Liver (tissue), 9 donors: Measurements from ENCODE around the gene ZNF32. TPM values are rescaled to one million over a fixed set of nuclear protein-coding genes. Genes with fewer than 3 reads are reported as not detected.

ENCODE experiments used
- DNase-seq: peaks from one replicate; pipeline ENCODE4 v3.0.0-alpha.2; 2017; ENCODE audit warnings: low spot score
- H3K27ac ChIP-seq, 2 donors: one replicate each; pipeline ENCODE4 v1.7.0; 2013; ENCODE audit warnings: inconsistent platforms in 2 of 2, low read length in 2 of 2, control low read depth in 1 of 2, low read depth in 1 of 2, mild to moderate bottlenecking in 1 of 2
- H3K27me3 ChIP-seq, 4 donors: one replicate each; pipeline versions ENCODE4 v1.6.1 to v1.7.0; 2013; ENCODE audit warnings: low read length in 3 of 4, inconsistent platforms in 1 of 4, mild to moderate bottlenecking in 1 of 4, moderate library complexity in 1 of 4; ENCODE audit not compliant: control insufficient read depth in 4 of 4, insufficient read depth in 4 of 4
- H3K36me3 ChIP-seq, 4 donors: one replicate each; pipeline versions ENCODE4 v1.6.1 to v1.7.0; 2013; ENCODE audit warnings: low read length in 3 of 4, mild to moderate bottlenecking in 3 of 4, low read depth in 1 of 4, moderate library complexity in 1 of 4; ENCODE audit not compliant: control insufficient read depth in 4 of 4, insufficient read depth in 3 of 4
- H3K4me1 ChIP-seq, 4 donors: one replicate each; pipeline versions ENCODE4 v1.6.1 to v1.7.0; 2013; ENCODE audit warnings: low read length in 3 of 4, mild to moderate bottlenecking in 3 of 4, moderate library complexity in 1 of 4; ENCODE audit not compliant: control insufficient read depth in 4 of 4, insufficient read depth in 4 of 4
- H3K4me3 ChIP-seq, 3 donors: one replicate each; pipeline versions ENCODE4 v1.6.1 to v1.7.0; 2013; ENCODE audit warnings: low read length in 3 of 3, control low read depth in 1 of 3, low read depth in 1 of 3, mild to moderate bottlenecking in 1 of 3
- H3K9ac ChIP-seq, 2 donors: one replicate each; pipeline ENCODE4 v1.7.0; 2013; ENCODE audit warnings: low read length in 2 of 2, mild to moderate bottlenecking in 2 of 2, moderate library complexity in 2 of 2, control low read depth in 1 of 2, low read depth in 1 of 2
- H3K9me3 ChIP-seq, 4 donors: one replicate each; pipeline versions ENCODE4 v1.6.1 to v1.7.0; 2013; ENCODE audit warnings: low read length in 3 of 4; ENCODE audit not compliant: control insufficient read depth in 4 of 4
- EGR1 ChIP-seq, 2 donors: IDR thresholded peaks; 2 replicates each; pipeline ENCODE4 v1.6.1; 2016 to 2018; ENCODE audit warnings: antibody characterized with exemption in 2 of 2, low read depth in 2 of 2
- FOXA1 ChIP-seq: IDR thresholded peaks from 2 replicates; pipeline ENCODE4 v1.6.1; 2016; ENCODE audit warnings: antibody characterized with exemption
- FOXA2 ChIP-seq: IDR thresholded peaks from 2 replicates; pipeline ENCODE4 v1.6.1; 2016; ENCODE audit warnings: antibody characterized with exemption
- GABPA ChIP-seq, 2 donors: IDR thresholded peaks in 1 of 2; conservative IDR thresholded peaks in 1 of 2; 2 replicates each; pipeline ENCODE4 v1.6.1; 2016; ENCODE audit warnings: antibody characterized with exemption in 2 of 2, mild to moderate bottlenecking in 1 of 2, moderate library complexity in 1 of 2
- HNF4A ChIP-seq, 2 donors: conservative IDR thresholded peaks; 2 replicates each; pipeline ENCODE4 v1.6.1; 2016; ENCODE audit warnings: antibody characterized with exemption in 2 of 2, mild to moderate bottlenecking in 2 of 2
- HNF4G ChIP-seq: IDR thresholded peaks from 2 replicates; pipeline ENCODE4 v1.6.1; 2016; ENCODE audit warnings: antibody characterized with exemption
- JUND ChIP-seq, 2 donors: IDR thresholded peaks; 2 replicates each; pipeline ENCODE4 v1.6.1; 2016; ENCODE audit warnings: antibody characterized with exemption in 2 of 2
- NR2F2 ChIP-seq: IDR thresholded peaks from 2 replicates; pipeline ENCODE4 v1.6.1; 2016; ENCODE audit warnings: antibody characterized with exemption
- RAD21 ChIP-seq, 2 donors: IDR thresholded peaks; 2 replicates each; pipeline ENCODE4 v1.6.1; 2016; ENCODE audit warnings: antibody characterized with exemption in 2 of 2, mild to moderate bottlenecking in 2 of 2
- RXRA ChIP-seq, 2 donors: IDR thresholded peaks; 2 replicates each; pipeline ENCODE4 v1.6.1; 2017 to 2018; ENCODE audit warnings: antibody characterized with exemption in 2 of 2, mild to moderate bottlenecking in 1 of 2
- SP1 ChIP-seq: IDR thresholded peaks from 2 replicates; pipeline ENCODE4 v1.6.1; 2018; ENCODE audit warnings: antibody characterized with exemption, mild to moderate bottlenecking
- TAF1 ChIP-seq: conservative IDR thresholded peaks from 2 replicates; pipeline ENCODE4 v1.6.1; 2016; ENCODE audit warnings: antibody characterized with exemption, mild to moderate bottlenecking
- YY1 ChIP-seq: IDR thresholded peaks from 2 replicates; pipeline ENCODE4 v1.6.1; 2016; ENCODE audit warnings: antibody characterized with exemption, mild to moderate bottlenecking
- whole genome bisulfite sequencing: extraction: QIAGEN DNeasy Blood & Tissue Kit; methylation state at CpG from one replicate; pipeline ENCODE4 v1.1.7; 2013; 5-methylcytosine and 5-hydroxymethylcytosine counted together
- polyA plus RNA-seq, 2 donors: library from polyadenylated mRNA; stranded (reverse) in 1 of 2; unstranded in 1 of 2; fragments of 200-250 nt in 1 of 2; fragments of >200 nt in 1 of 2; fragmentation: Nextera tagmentation in 1 of 2; extraction: Ambion mirVana in 1 of 2; gene quantifications; one replicate each; pipeline versions ENCODE4 v1.2.1 to v1.2.3, GENCODE V29; 2013 to 2015
- total RNA-seq, 2 donors: library from RNA; depleted of rRNA; stranded (reverse); fragments of >200 nt; gene quantifications; one replicate each; pipeline ENCODE4 v1.2.3, GENCODE V29; 2014
- TF ChIP-seq, protein P1 (sequence below): IDR thresholded peaks from 2 replicates; pipeline ENCODE4 v1.6.1; 2016; ENCODE audit warnings: antibody characterized with exemption
- TF ChIP-seq, protein P2 (sequence below): fragments of 150-350 bp; IDR thresholded peaks from 2 replicates; pipeline ENCODE4 v1.5.1; 2017; ENCODE audit warnings: improper control_type of control experiment, low read depth, low read length; ENCODE audit not compliant: missing input control
- TF ChIP-seq, protein P3 (sequence below): IDR thresholded peaks from 2 replicates; pipeline ENCODE4 v1.6.1; 2016; ENCODE audit warnings: antibody characterized with exemption, mild to moderate bottlenecking
- TF ChIP-seq, protein P4 (sequence below): IDR thresholded peaks from 2 replicates; pipeline ENCODE4 v1.6.1; 2016; ENCODE audit warnings: antibody characterized with exemption
- TF ChIP-seq, protein P5 (sequence below): IDR thresholded peaks from 2 replicates; pipeline ENCODE4 v1.6.1; 2016; ENCODE audit warnings: antibody characterized with exemption
- donor health status: healthy.
- donor health status: healthy.
- donor health status: healthy.
- donor health status: healthy.
- donor health status: healthy.

The ZNF32 gene
- total and polyA plus RNA-seq, 4 donors, result 6.5 to 19.9 (median 12.5) TPM

DNA sequence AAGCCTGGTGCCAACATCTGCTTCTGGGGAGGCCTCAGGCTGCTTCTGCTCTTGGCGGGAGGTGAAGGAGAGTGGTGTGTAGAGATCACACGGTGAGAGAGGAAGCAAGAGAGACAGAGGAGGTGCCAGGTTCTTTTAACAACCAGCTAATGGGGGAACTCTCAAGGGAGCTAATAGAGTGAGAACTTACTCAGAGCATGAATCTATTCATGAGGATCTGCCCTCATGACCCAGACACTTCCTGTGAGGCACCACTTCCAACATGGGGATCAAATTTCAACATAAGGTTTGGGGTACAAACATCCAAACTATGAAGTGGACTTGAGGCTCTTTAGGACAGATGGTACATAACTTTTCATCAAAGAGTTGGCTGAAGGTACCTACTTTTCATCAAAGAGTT, 5.1 kb upstream of the ZNF32 start (continued):
- no peak for TF ChIP-seq NR2F2

DNA sequence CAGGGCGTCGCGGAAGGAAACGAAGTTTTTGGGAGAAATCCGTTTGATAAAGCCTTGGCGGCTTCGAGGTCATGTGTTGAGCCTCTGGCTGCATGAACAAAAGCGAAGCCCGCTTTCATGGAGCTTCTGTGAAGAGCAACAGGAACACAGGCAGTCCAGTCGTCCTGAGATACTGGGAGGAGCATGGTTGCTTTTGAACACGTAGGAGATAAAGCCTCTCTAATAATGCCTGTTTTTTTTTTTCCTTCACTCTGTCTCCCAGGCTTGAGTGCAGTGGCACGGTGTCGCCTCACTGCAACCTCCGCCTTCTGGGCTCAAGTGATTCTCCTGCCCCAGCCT, 473 bp upstream of the ZNF32 start:
- H3K4me1 ChIP-seq, result peaks cover 2 to 9% (median 3%) of the 10 kb centered on the region in 4 donors
- H3K36me3 ChIP-seq, result peaks cover 10 to 22% (median 20%) of the 10 kb centered on the region in 4 donors
- no peak for TF ChIP-seq JUND (IDR thresholded peaks at IDR 0.05)
- TF ChIP-seq HNF4A (conservative IDR thresholded peaks at IDR 0.05), result no peak
- H3K4me3 ChIP-seq, result peak overlapping the region; percentile 14 to 93 (median 88)
- no peak for DNase-seq
- 26% methylated on average over 14 of the region's 14 CpGs for WGBS
- no peaks in the 10 kb centered on the region for H3K27me3 ChIP-seq
- H3K9ac ChIP-seq, result peak overlapping the region in 1 of 2 donors; percentile 80
- peaks cover 19 to 29% (median 23%) of the 10 kb centered on the region in 4 donors for H3K9me3 ChIP-seq
- peak overlapping the region in 1 of 2 donors; percentile 78 for H3K27ac ChIP-seq

DNA sequence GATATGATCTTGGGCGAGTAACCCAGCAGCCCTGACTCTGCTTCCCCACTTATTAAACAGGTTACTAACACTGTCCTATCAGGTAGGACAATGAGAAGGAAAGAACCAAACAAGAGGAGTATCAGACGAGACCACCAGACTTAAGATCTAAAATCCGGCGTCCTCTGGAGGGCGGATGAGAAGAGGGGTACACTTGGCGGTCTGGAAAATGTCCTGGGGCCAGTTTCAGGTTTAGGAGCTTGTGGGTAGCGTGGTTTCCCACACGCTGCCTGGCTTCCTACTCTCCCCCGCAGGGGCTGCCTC, 635 bp downstream of the ZNF32 start:
- Histone ChIP-seq H3K27ac (peak overlapping the region in 1 of 2 donors; percentile 78), H3K4me1 (peaks cover 2 to 9% (median 3%) of the 10 kb centered on the region in 4 donors), H3K4me3 (peak overlapping the region; percentile 14 to 93 (median 88)), H3K9ac (peak overlapping the region; percentile 56 to 80), H3K27me3 (no peaks in the 10 kb centered on the region), H3K9me3 (peaks cover 25 to 40% (median 34%) of the 10 kb centered on the region in 4 donors), H3K36me3 (peaks cover 14 to 33% (median 30%) of the 10 kb centered on the region in 4 donors)
- WGBS, result 52% methylated on average over 9 of the region's 9 CpGs
- TF ChIP-seq RAD21 (IDR thresholded peaks at IDR 0.05) (no peak), SP1 (no peak), HNF4A (conservative IDR thresholded peaks at IDR 0.05) (no peak), YY1 (no peak), NR2F2 (no peak), HNF4G (no peak), TAF1 (no peak), EGR1 (IDR thresholded peaks at IDR 0.05; ENCODE audit: low read depth in 2 of 2) (no peak), GABPA (IDR thresholded peaks at IDR 0.05 in 1 of 2, conservative IDR thresholded peaks at IDR 0.05 in 1 of 2) (no peak), FOXA1 (no peak), FOXA2 (no peak), JUND (IDR thresholded peaks at IDR 0.05) (no peak), RXRA (IDR thresholded peaks at IDR 0.05) (no peak)
- TF ChIP-seq, protein P1, sequence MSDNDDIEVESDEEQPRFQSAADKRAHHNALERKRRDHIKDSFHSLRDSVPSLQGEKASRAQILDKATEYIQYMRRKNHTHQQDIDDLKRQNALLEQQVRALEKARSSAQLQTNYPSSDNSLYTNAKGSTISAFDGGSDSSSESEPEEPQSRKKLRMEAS, result no peak
- TF ChIP-seq, protein P2, sequence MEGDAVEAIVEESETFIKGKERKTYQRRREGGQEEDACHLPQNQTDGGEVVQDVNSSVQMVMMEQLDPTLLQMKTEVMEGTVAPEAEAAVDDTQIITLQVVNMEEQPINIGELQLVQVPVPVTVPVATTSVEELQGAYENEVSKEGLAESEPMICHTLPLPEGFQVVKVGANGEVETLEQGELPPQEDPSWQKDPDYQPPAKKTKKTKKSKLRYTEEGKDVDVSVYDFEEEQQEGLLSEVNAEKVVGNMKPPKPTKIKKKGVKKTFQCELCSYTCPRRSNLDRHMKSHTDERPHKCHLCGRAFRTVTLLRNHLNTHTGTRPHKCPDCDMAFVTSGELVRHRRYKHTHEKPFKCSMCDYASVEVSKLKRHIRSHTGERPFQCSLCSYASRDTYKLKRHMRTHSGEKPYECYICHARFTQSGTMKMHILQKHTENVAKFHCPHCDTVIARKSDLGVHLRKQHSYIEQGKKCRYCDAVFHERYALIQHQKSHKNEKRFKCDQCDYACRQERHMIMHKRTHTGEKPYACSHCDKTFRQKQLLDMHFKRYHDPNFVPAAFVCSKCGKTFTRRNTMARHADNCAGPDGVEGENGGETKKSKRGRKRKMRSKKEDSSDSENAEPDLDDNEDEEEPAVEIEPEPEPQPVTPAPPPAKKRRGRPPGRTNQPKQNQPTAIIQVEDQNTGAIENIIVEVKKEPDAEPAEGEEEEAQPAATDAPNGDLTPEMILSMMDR, result no peak
- TF ChIP-seq, protein P3, sequence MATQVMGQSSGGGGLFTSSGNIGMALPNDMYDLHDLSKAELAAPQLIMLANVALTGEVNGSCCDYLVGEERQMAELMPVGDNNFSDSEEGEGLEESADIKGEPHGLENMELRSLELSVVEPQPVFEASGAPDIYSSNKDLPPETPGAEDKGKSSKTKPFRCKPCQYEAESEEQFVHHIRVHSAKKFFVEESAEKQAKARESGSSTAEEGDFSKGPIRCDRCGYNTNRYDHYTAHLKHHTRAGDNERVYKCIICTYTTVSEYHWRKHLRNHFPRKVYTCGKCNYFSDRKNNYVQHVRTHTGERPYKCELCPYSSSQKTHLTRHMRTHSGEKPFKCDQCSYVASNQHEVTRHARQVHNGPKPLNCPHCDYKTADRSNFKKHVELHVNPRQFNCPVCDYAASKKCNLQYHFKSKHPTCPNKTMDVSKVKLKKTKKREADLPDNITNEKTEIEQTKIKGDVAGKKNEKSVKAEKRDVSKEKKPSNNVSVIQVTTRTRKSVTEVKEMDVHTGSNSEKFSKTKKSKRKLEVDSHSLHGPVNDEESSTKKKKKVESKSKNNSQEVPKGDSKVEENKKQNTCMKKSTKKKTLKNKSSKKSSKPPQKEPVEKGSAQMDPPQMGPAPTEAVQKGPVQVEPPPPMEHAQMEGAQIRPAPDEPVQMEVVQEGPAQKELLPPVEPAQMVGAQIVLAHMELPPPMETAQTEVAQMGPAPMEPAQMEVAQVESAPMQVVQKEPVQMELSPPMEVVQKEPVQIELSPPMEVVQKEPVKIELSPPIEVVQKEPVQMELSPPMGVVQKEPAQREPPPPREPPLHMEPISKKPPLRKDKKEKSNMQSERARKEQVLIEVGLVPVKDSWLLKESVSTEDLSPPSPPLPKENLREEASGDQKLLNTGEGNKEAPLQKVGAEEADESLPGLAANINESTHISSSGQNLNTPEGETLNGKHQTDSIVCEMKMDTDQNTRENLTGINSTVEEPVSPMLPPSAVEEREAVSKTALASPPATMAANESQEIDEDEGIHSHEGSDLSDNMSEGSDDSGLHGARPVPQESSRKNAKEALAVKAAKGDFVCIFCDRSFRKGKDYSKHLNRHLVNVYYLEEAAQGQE, result no peak
- TF ChIP-seq, protein P4, sequence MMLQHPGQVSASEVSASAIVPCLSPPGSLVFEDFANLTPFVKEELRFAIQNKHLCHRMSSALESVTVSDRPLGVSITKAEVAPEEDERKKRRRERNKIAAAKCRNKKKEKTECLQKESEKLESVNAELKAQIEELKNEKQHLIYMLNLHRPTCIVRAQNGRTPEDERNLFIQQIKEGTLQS, result no peak
- TF ChIP-seq, protein P5, sequence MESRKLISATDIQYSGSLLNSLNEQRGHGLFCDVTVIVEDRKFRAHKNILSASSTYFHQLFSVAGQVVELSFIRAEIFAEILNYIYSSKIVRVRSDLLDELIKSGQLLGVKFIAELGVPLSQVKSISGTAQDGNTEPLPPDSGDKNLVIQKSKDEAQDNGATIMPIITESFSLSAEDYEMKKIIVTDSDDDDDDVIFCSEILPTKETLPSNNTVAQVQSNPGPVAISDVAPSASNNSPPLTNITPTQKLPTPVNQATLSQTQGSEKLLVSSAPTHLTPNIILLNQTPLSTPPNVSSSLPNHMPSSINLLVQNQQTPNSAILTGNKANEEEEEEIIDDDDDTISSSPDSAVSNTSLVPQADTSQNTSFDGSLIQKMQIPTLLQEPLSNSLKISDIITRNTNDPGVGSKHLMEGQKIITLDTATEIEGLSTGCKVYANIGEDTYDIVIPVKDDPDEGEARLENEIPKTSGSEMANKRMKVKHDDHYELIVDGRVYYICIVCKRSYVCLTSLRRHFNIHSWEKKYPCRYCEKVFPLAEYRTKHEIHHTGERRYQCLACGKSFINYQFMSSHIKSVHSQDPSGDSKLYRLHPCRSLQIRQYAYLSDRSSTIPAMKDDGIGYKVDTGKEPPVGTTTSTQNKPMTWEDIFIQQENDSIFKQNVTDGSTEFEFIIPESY, result no peak
- no peak for DNase-seq
